GM13976 (cell line): ENCODE results near the gene TRPM5.

Experiments
- DNase-seq: peaks from one replicate; pipeline ENCODE4 v3.0.0; 2012; ENCODE audit warnings: low spot score
- CTCF ChIP-seq: IDR thresholded peaks from 2 replicates; pipeline ENCODE4 v1.5.1; 2012; ENCODE audit warnings: borderline replicate concordance, mild to moderate bottlenecking; ENCODE audit not compliant: insufficient read depth; ENCODE audit errors: extremely low read depth, missing control alignments, control extremely low read depth
- in situ Hi-C: fragments of 300-500 bp; cut with MboI; formaldehyde crosslinking; loops from one replicate; pipeline ENCODE4 v1.12.0; 2022; ENCODE audit warnings: low sequenced_read_pairs, mixed read lengths, inconsistent platforms; ENCODE audit not compliant: unreplicated experiment

The TRPM5 gene

GRCh38 chr11:2416765-2417164 lies 27.5 kb downstream of the TRPM5 start:
- in situ Hi-C loops, result loop anchor here (10.0 kb wide), 1 partner anchor 102 kb away; no protein-coding TSS in a partner anchor
- no peak for TF ChIP-seq CTCF
- no peak for DNase-seq

GRCh38 chr11:2415601-2416380 lies 28.5 kb downstream of the TRPM5 start:
- no peak for DNase-seq
- in situ Hi-C loops, result loop anchor here (10.0 kb wide), 1 partner anchor 101 kb away; no protein-coding TSS in a partner anchor
- no peak for TF ChIP-seq CTCF

GRCh38 chr11:2415171-2415570 lies 29.1 kb downstream of the TRPM5 start:
- in situ Hi-C loops, result loop anchor here (10.0 kb wide), 1 partner anchor 100 kb away; no protein-coding TSS in a partner anchor

GRCh38 chr11:2414616-2415015 lies 29.7 kb downstream of the TRPM5 start:
- in situ Hi-C loops, result loop anchor here (10.0 kb wide), 1 partner anchor 100 kb away; no protein-coding TSS in a partner anchor
- no peak for DNase-seq
- no peak for TF ChIP-seq CTCF

More at GRCh38 chr11:2415171-2415570, 29.1 kb downstream of the TRPM5 start:
- no peak for DNase-seq
- TF ChIP-seq CTCF, result no peak

GRCh38 chr11:2413742-2414579 lies 30.4 kb downstream of the TRPM5 start:
- in situ Hi-C loops, result loop anchor here (10.0 kb wide), 1 partner anchor 99 kb away; no protein-coding TSS in a partner anchor
- no peak for TF ChIP-seq CTCF
- no peak for DNase-seq

- in situ Hi-C loops, result loop anchor here (10.0 kb wide), 1 partner anchor 98 kb away; no protein-coding TSS in a partner anchor
Measured at GRCh38 chr11:2412323-2412722, 32.0 kb downstream of the TRPM5 start.

More at GRCh38 chr11:2412323-2412722, 32.0 kb downstream of the TRPM5 start:
- no peak for DNase-seq
- no peak for TF ChIP-seq CTCF
